K562 (cell line): Measurements from ENCODE around the gene DHRS13. TPM values are rescaled to one million over a fixed set of nuclear protein-coding genes. Genes with fewer than 3 reads are reported as not detected.

Source experiments
- CC2D1A ChIP-seq: fragments of 450-650 bp; IDR thresholded peaks from 2 replicates; pipeline ENCODE4 v1.6.1; 2017; ENCODE audit warnings: mild to moderate bottlenecking
- ETV1 ChIP-seq: fragments of 450-650 bp; conservative IDR thresholded peaks from 2 replicates; pipeline ENCODE4 v1.6.1; 2016; ENCODE audit warnings: missing genetic modification characterization, control low read depth, low read depth, missing compliant biosample characterization
- FOXK2 ChIP-seq, 2 experiments: fragments of 450-650 bp; IDR thresholded peaks in 1 of 2; conservative IDR thresholded peaks in 1 of 2; 2 replicates each; pipeline ENCODE4 v1.6.1; 2016; ENCODE audit warnings: low read depth in 2 of 2, mild to moderate bottlenecking in 1 of 2
- GTF2F1 ChIP-seq: IDR thresholded peaks from 2 replicates; pipeline ENCODE4 v1.6.1; 2011; ENCODE audit warnings: low read depth, low read length, improper control_type of control experiment
- HDGF ChIP-seq: fragments of 450-650 bp; IDR thresholded peaks from 2 replicates; pipeline ENCODE4 v1.6.1; 2016
- MTF1 ChIP-seq: fragments of 250-450 bp; sonication (Bioruptor Pico); IDR thresholded peaks from 2 replicates; pipeline ENCODE4 v1.9.0; 2021; ENCODE audit warnings: moderate library complexity, mild to moderate bottlenecking, inconsistent platforms, borderline replicate concordance
- SUPT5H ChIP-seq: fragments of 450-650 bp; IDR thresholded peaks from 2 replicates; pipeline ENCODE4 v1.6.1; 2016
- TEAD1 ChIP-seq, 2 experiments: fragments of 450-650 bp in 1 of 2; sonication (generic) in 1 of 2; formaldehyde crosslinking; IDR thresholded peaks; 2 replicates each; pipeline versions ENCODE4 v1.4.0 to v1.8.0; 2020 to 2022; ENCODE audit warnings: mild to moderate bottlenecking in 2 of 2, missing genetic modification reagents in 1 of 2
- XRCC5 ChIP-seq: fragments of 200-400 bp; formaldehyde crosslinking; IDR thresholded peaks from 2 replicates; pipeline ENCODE4 v1.6.1; 2017; ENCODE audit warnings: low read depth, mild to moderate bottlenecking, low read length
- ZC3H8 ChIP-seq: fragments of 450-650 bp; IDR thresholded peaks from 2 replicates; pipeline ENCODE4 v1.6.1; 2017
- ZNF140 ChIP-seq: fragments of 250-450 bp; sonication (Bioruptor Pico); IDR thresholded peaks from 2 replicates; pipeline ENCODE4 v1.8.0; 2021; ENCODE audit warnings: moderate library complexity, mild to moderate bottlenecking, inconsistent platforms
- ZNF232 ChIP-seq: sonication (generic); formaldehyde crosslinking; IDR thresholded peaks from 2 replicates; pipeline ENCODE4 v1.8.0; 2022; ENCODE audit warnings: mild to moderate bottlenecking, missing genetic modification reagents
- ZNF644 ChIP-seq: fragments of 200-800 bp; sonication (Bioruptor generic); IDR thresholded peaks from 2 replicates; pipeline ENCODE4 v1.6.1; 2016; ENCODE audit warnings: low read depth, missing genetic modification characterization, missing compliant biosample characterization
- polyA plus RNA-seq, 8 experiments: library from polyadenylated mRNA; depleted of rRNA in 4 of 8; stranded (reverse) in 5 of 8; unstranded in 3 of 8; fragments of >200 nt; fragmentation: Nextera tagmentation in 2 of 8; fragmentation: Illumina TruSeq in 1 of 8; extraction: Ambion mirVana in 2 of 8; extraction: Trizol in 1 of 8; gene quantifications; 2 replicates each; pipeline versions ENCODE4 v1.2.1 to v1.2.3, GENCODE V29; 2011 to 2014; ENCODE audit warnings: inconsistent platforms in 1 of 8, missing spikeins in 1 of 8
- total RNA-seq, 7 experiments: library from RNA; depleted of rRNA in 6 of 7; stranded (reverse); fragments of >200 nt in 6 of 7; fragmentation: Illumina TruSeq in 2 of 7; extraction: Trizol in 2 of 7; gene quantifications; 2 replicates each; pipeline versions ENCODE4 v1.2.1 to v1.2.3, GENCODE V29; 2011 to 2021; ENCODE audit warnings: low replicate concordance in 1 of 7
- TF ChIP-seq, protein P1 (sequence below): sonication (generic); formaldehyde crosslinking; IDR thresholded peaks from 2 replicates; pipeline ENCODE4 v1.8.1; 2023; ENCODE audit warnings: mild to moderate bottlenecking, missing genetic modification reagents
- TF ChIP-seq, protein P2 (sequence below): fragments of 450-650 bp; IDR thresholded peaks from 2 replicates; pipeline ENCODE4 v1.6.1; 2016; ENCODE audit warnings: low read depth

Gene DHRS13
- total and polyA plus RNA-seq, 9 of the 15 experiments (the other 6 are each of a cell fraction or from before 2014, with no cell fraction given) = 0.32 to 52.3 (median 34.3) TPM; not detected in 1

DNA sequence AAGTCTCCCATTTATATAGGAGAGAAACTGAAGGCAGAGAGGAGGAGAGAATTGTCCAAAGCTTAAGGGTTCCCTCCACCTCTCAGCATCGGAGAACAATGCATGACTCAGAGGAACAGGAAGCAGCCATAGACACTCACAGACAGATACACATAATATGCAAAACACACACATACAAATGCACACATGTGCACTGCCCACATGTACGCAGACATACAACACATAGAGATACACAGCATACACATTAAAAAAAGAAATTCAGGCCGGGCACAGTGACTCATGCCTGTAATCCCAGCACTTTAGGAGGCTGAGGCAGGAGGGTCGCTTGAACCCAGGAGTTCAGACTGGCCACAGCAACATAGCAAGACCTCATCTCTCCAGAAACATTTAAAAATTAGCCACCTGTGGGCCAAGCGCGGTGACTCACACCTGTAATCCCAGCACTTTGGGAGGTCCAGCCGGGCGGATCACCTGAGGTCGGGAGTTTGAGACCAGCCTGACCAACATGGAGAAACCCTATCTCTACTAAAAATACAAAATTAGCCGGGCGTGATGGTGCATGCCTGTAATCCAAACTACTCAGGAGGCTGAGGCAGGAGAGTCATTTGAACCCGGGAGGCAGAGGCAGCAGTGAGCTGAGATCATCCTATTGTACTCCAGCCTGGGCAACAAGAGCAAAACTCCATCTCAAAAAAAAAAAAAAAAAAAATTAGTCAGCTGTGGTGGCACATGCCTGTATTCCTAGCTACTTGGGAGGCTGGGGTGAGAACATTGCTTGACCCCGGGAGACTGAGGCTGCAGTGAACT is 36.7 kb downstream of the DHRS13 start (continued):
- TF ChIP-seq MTF1 (CRISPR knock-in tag) (0 out of 2 replicates have a peak, but pooled peaks have one; percentile 24), FOXK2 (conservative IDR thresholded peaks at IDR 0.05 in 1 of 2, IDR thresholded peaks at IDR 0.05 in 1 of 2; ENCODE audit: low read depth in 2 of 2) (peak; percentile 24 to 39; a peak in 3 of 4 replicates), SUPT5H (0 out of 2 replicates have a peak, but pooled peaks have one; percentile 31), GTF2F1 (no peak), ZNF140 (CRISPR knock-in tag) (no peak), CC2D1A (0 out of 2 replicates have a peak, but pooled peaks have one; percentile 27), ZC3H8 (peak; percentile 75; the same call in 1 of the 2 replicates), ZNF232 (no peak), ETV1 (tag) (peak; percentile 66; the same call in 1 of the 2 replicates), XRCC5 (no peak), HDGF (peak; percentile 97), TEAD1 (CRISPR knock-in tag; IDR thresholded peaks at IDR 0.05) (no peak), ZNF644 (tag) (0 out of 2 replicates have a peak, but pooled peaks have one; percentile 18)
- TF ChIP-seq, protein P1, sequence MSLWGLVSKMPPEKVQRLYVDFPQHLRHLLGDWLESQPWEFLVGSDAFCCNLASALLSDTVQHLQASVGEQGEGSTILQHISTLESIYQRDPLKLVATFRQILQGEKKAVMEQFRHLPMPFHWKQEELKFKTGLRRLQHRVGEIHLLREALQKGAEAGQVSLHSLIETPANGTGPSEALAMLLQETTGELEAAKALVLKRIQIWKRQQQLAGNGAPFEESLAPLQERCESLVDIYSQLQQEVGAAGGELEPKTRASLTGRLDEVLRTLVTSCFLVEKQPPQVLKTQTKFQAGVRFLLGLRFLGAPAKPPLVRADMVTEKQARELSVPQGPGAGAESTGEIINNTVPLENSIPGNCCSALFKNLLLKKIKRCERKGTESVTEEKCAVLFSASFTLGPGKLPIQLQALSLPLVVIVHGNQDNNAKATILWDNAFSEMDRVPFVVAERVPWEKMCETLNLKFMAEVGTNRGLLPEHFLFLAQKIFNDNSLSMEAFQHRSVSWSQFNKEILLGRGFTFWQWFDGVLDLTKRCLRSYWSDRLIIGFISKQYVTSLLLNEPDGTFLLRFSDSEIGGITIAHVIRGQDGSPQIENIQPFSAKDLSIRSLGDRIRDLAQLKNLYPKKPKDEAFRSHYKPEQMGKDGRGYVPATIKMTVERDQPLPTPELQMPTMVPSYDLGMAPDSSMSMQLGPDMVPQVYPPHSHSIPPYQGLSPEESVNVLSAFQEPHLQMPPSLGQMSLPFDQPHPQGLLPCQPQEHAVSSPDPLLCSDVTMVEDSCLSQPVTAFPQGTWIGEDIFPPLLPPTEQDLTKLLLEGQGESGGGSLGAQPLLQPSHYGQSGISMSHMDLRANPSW (CRISPR knock-in tag) = 0 out of 2 replicates have a peak, but pooled peaks have one; percentile 26
- TF ChIP-seq, protein P2, sequence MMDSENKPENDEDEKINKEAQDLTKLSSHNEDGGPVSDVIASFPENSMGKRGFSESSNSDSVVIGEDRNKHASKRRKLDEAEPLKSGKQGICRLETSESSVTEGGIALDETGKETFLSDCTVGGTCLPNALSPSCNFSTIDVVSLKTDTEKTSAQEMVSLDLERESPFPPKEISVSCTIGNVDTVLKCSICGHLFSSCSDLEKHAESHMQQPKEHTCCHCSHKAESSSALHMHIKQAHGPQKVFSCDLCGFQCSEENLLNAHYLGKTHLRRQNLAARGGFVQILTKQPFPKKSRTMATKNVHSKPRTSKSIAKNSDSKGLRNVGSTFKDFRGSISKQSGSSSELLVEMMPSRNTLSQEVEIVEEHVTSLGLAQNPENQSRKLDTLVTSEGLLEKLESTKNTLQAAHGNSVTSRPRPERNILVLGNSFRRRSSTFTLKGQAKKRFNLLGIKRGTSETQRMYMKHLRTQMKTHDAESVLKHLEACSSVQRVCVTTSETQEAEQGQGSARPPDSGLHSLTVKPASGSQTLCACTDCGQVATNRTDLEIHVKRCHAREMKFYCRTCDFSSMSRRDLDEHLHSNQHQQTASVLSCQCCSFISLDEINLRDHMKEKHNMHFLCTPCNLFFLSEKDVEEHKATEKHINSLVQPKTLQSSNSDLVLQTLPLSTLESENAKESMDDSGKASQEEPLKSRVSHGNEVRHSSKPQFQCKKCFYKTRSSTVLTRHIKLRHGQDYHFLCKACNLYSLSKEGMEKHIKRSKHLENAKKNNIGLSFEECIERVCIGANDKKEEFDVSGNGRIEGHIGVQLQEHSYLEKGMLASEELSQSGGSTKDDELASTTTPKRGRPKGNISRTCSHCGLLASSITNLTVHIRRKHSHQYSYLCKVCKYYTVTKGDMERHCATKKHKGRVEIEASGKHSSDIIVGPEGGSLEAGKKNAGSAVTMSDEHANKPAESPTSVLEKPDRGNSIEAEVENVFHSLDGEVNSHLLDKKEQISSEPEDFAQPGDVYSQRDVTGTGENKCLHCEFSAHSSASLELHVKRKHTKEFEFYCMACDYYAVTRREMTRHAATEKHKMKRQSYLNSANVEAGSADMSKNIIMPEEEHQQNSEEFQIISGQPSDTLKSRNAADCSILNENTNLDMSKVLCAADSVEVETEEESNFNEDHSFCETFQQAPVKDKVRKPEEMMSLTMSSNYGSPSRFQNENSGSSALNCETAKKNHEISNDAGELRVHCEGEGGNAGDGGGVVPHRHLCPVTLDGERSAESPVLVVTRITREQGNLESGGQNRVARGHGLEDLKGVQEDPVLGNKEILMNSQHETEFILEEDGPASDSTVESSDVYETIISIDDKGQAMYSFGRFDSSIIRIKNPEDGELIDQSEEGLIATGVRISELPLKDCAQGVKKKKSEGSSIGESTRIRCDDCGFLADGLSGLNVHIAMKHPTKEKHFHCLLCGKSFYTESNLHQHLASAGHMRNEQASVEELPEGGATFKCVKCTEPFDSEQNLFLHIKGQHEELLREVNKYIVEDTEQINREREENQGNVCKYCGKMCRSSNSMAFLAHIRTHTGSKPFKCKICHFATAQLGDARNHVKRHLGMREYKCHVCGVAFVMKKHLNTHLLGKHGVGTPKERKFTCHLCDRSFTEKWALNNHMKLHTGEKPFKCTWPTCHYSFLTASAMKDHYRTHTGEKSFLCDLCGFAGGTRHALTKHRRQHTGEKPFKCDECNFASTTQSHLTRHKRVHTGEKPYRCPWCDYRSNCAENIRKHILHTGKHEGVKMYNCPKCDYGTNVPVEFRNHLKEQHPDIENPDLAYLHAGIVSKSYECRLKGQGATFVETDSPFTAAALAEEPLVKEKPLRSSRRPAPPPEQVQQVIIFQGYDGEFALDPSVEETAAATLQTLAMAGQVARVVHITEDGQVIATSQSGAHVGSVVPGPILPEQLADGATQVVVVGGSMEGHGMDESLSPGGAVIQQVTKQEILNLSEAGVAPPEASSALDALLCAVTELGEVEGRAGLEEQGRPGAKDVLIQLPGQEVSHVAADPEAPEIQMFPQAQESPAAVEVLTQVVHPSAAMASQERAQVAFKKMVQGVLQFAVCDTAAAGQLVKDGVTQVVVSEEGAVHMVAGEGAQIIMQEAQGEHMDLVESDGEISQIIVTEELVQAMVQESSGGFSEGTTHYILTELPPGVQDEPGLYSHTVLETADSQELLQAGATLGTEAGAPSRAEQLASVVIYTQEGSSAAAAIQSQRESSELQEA = peak; percentile 9; the same call in 1 of the 2 replicates
